Measurements from ENCODE around the gene ELMO1.

- TF ChIP-seq, protein P1, sequence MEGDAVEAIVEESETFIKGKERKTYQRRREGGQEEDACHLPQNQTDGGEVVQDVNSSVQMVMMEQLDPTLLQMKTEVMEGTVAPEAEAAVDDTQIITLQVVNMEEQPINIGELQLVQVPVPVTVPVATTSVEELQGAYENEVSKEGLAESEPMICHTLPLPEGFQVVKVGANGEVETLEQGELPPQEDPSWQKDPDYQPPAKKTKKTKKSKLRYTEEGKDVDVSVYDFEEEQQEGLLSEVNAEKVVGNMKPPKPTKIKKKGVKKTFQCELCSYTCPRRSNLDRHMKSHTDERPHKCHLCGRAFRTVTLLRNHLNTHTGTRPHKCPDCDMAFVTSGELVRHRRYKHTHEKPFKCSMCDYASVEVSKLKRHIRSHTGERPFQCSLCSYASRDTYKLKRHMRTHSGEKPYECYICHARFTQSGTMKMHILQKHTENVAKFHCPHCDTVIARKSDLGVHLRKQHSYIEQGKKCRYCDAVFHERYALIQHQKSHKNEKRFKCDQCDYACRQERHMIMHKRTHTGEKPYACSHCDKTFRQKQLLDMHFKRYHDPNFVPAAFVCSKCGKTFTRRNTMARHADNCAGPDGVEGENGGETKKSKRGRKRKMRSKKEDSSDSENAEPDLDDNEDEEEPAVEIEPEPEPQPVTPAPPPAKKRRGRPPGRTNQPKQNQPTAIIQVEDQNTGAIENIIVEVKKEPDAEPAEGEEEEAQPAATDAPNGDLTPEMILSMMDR (IDR thresholded peaks at IDR 0.05; ENCODE audit: borderline replicate concordance, extremely low read depth, low read length, poor library complexity, severe bottlenecking): no peak
- no peak for TF ChIP-seq EZH2 (IDR thresholded peaks at IDR 0.05; ENCODE audit: borderline replicate concordance, low read depth, low read length, severe bottlenecking)
Observed at GRCh38 chr7:37235813-37236212, 212.9 kb downstream of the ELMO1 start.

All from DND-41 (cell line).